ENCODE data around the gene SYNE4.
"Not testable (repeated sequence)": the region's sequence is repeated elsewhere in the genome, so short reads cannot be mapped to it uniquely, and the experiment has no call there.

SYNE4 gene

DNA sequence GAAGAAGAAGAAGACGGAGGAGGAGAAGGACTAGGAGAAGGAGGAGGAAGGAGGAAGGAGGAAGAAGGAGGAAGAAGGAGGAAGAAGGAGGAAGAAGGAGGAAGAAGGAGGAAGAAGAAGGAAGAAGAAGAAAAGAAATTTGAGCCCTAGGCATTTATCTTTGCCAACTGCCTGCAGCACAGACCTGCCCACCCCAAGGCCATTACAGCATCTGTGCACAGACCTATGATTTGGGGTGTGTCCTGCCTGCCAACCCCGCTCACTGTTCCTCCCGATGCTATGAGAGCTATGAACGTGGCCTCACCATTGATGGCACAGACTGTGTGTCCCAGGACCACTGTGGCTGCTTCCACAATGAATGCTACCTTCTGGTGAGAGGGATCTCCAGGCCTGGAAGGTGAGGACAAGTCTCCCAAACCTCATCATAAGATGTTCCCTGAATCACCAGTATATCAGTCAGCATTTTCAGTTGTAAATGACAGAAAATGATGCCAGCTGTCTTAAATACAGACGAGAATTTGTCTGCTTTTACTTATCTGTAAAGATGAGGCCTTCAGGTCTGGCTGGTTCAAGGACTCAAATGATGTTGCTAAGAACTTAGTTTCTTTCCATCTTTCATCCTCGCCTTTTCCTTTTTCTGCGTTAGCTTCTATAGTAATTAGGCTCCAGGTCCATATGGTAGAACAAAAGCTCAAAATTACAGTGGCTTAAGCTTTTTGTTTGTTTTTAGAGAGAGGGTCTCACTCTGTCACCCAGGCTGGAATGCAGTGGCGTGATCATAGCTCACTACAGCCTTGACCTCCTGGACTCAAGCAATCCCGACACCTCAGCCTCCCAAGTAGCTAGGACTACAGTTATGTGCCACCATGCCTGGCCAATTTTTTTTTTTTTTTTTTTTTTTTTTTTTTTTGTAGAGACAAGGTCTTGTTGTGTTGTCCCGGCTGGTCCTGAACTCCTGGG, 17.6 kb downstream of the SYNE4 start:
- no peak for DNase-seq (ENCODE audit: low read depth in 4 of 4, low spot score in 1 of 4)

DNA sequence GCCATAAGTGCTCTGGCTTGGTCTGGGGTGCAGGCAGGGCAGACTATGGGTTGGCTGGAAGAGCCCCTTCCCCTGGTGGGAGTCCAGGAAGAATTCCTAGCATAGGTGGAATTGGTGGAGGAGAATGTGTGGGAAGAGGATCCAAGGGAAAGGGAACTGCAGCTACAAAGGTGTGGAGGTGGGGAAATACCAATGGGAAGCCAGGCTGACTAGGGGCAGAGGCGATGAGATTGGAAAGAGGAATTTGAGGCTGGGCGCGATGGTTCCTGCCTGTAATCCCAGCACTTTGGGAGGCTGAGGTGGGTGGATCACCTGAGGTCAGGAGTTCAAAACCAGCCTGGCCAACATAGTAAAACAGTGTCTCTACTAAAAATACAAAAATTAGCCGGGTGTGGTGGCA, 18.5 kb downstream of the SYNE4 start:
- DNase-seq (ENCODE audit: low read depth in 4 of 4, low spot score in 1 of 4), result no peak

GRCh38 chr19:35988824-35989223, 19.8 kb downstream of the SYNE4 start:
- DNase-seq (ENCODE audit: low read depth in 4 of 4, low spot score in 1 of 4), result no peak

DNA sequence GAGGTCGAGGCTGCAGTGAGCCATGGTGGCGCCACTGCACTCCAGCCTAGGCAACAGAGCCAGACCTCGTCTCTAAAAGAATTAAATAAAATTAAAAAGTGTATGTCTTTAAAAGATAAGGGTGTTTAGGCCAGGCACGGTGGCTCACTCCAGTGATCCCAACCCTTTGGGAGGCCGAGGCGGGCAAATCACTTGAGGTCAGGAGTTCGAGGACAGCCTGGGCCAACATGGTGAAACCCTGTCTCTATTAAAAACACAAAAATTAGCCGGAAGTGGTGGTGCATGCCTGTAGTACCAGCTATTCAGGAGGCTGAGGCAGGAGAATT, 21.1 kb downstream of the SYNE4 start:
- DNase-seq (ENCODE audit: low read depth in 4 of 4, low spot score in 1 of 4), result no peak

- DNase-seq (ENCODE audit: low read depth in 4 of 4, low spot score in 1 of 4), result peak in 2 of 4 experiments; percentile 11 to 31
These were observed 21.7 kb downstream of the SYNE4 start for GRCh38 chr19:35986664-35987570.

DNA sequence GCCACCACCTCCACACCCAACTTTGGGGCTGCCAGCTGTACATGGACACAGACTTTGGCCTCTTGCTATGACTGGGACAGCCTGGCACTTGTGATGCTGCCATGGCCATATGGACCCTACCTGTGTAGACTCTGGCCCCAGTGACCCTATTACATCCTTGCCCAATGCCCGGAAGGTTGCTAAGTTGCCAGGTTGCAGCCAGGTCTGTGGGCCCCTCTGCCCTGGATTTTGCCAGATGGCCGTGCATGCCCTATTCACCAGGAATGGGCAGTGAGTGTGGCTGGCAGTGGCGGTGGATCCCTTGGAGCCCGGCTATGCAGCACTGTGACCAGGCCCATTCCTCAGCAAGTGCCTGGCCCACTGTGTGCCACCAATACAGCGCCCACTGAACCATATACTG, 22.5 kb downstream of the SYNE4 start:
- DNase-seq (ENCODE audit: low read depth in 4 of 4, low spot score in 1 of 4), result no peak

- no peak for DNase-seq (ENCODE audit: low read depth in 4 of 4, low spot score in 1 of 4)
These were observed 25.4 kb downstream of the SYNE4 start for GRCh38 chr19:35983177-35983576.

GRCh38 chr19:35980997-35981396, 27.6 kb downstream of the SYNE4 start:
- DNase-seq (ENCODE audit: low read depth in 4 of 4, low spot score in 1 of 4), result not testable (repeated sequence)

DNA sequence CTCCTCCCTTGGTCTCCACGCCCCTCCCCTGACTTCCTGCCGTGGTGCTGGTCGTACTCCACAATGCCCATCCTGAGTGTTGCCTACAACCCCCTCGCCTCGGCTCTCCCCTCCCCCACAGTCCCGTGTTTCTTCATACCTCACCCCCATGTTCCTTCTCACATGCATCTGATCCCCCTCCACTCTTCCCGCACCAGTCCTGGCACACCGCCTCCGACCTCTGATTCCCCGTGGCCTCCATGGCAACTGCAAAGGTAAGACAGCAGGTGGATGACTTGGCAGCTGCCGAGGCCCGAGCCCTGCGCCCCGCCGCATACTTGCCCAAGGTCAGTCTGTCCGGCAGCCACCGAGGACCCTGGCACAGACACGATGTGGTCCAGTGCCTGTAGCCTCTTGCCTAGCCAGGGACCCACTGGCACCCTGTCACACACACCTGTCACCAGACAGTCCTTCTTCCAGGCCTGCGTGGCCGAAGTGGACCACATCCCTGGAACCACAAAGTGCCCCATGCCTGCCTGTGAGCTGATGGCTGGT, 29.7 kb downstream of the SYNE4 start:
- DNase-seq (ENCODE audit: low read depth in 4 of 4, low spot score in 1 of 4), result no peak

- DNase-seq (ENCODE audit: low read depth in 4 of 4, low spot score in 1 of 4), result no peak
These were observed 30.3 kb downstream of the SYNE4 start for GRCh38 chr19:35978271-35978670.

GRCh38 chr19:35977446-35978222, 31.0 kb downstream of the SYNE4 start:
- DNase-seq (ENCODE audit: low read depth in 4 of 4, low spot score in 1 of 4), result no peak

DNA sequence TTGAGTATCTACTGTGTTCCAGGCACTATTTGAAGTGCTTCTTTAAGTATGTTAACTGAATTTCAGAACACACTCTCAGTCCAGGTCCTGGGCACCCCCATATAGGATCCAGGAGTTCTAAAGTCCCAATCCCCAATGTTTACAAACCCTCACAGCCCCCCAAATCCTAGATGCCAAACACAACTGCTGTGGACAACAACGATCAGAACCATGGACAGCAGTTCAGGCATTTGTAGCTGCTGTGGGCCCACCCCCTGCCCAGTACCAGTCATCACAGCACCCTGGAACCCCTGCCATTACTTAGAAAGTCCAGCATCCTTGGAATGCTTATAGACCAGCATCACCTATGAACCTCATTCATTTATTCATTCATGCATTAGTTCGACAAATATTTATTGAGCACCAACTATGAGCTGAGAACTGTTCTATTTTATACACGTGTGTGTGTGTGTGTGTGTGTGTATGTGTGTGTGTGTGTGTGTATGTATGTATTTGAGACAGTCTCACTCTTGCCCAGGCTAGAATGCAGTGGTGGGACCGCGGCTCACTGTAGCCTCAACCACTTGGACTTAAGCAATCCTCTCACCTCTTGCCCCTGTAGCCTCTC, 32.9 kb downstream of the SYNE4 start:
- DNase-seq (ENCODE audit: low read depth in 4 of 4, low spot score in 1 of 4), result no peak

DNA sequence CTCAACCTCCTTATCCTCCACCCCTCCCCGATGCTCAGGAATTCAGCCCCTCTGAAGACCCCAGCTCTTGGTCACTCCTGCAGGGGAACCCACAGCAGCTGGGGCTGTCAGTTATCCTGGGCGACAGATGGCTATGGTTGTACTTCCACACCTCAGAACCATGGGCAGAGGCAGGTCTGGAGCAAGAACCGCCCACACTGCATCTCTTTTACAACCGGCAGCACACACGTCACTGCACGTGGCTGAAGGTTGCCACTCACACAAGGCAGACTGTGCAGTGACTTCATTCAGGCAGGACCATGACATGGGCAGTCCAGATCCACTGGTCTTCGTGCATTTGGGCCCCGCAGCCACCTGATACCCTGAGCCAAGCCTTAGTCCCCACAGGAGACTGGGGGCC, 35.1 kb downstream of the SYNE4 start:
- no peak for DNase-seq (ENCODE audit: low read depth in 4 of 4, low spot score in 1 of 4)

- no peak for DNase-seq (ENCODE audit: low read depth in 4 of 4, low spot score in 1 of 4)
These were observed 41.8 kb downstream of the SYNE4 start for GRCh38 chr19:35966771-35967170.

DNA sequence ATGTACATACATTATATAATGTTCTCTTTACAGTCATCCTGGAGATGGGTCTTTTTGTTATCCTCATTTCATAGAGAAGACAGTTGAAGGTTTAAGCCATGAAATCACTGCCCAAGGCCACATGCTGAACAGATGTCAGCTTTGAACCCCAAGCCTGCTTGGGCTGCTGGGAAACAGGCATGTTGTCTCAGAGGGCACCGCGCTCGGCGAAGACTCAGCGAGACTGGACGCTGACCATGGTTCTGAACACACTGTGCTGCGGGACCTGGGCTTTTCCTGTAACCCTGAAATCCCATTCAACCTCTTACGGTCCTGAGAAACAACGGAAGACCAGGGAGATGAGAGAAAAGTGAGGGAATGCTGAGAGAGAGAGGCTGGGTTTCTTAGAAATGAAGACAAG, 45.1 kb downstream of the SYNE4 start:
- no peak for DNase-seq (ENCODE audit: low read depth in 4 of 4, low spot score in 1 of 4)

DNA sequence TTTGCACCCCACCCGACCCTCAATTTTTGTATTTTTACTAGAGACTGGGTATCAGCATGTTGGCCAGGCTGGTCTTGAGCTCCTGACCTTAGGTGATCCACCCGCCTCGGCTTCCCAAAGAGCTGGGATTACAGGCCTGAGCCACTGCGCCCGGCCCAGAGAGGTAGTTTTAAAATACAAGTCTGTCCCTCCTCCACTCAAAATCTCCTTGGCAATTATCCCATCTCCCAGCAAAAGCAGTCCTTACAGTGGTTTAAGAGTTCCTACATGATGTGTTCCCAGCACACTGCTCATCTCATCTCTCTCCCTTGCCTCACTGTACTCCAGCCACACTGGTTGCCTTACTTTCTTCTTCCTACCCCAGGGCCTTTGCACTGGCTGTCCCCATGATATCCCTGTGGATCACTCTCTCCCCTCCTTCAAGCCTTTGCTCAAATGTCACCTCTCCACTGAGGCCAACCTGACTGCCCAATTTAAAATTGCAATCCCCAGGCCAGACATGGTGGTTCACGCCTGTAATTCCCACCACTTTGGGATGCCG, 48.1 kb downstream of the SYNE4 start:
- DNase-seq (ENCODE audit: low read depth in 4 of 4, low spot score in 1 of 4), result no peak

DNA sequence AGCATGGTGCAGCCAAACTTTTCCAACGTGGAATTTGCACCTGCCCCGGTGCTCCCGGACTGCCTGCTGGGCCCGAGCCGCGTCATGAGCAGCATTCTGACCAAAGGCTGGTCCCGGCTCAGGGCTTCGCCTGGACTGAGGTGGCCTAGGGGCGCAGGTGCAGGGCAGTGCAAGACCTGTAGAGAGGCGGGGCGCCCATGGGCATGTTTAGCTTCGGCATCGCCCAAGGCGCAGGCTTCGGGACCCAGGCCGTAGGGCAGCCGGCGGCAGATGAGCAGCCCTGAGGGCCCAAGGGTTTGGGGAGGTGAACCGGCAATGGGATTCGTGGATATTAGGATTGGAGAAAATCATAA, 48.7 kb downstream of the SYNE4 start:
- DNase-seq (ENCODE audit: low read depth in 4 of 4, low spot score in 1 of 4), result no peak

- DNase-seq (ENCODE audit: low read depth in 4 of 4, low spot score in 1 of 4), result peak; percentile 38 to 65 (median 46)
These were observed 49.3 kb downstream of the SYNE4 start for GRCh38 chr19:35959040-35959967.

GRCh38 chr19:35958660-35959039, 50.0 kb downstream of the SYNE4 start:
- no peak for DNase-seq (ENCODE audit: low read depth in 4 of 4, low spot score in 1 of 4)
